HG03575 (cell line): ENCODE measurements around the gene MPV17L2.

Source experiments
- ATAC-seq: cut with Tn5 transposase; IDR thresholded peaks from one replicate; pipeline ENCODE4 v1.9.1; 2021; ENCODE audit not compliant: unreplicated experiment, insufficient number of reproducible peaks, low FRiP score; ENCODE audit errors: extremely low read depth

MPV17L2 gene

GRCh38 chr19:18227781-18228271 is 34.8 kb downstream of the MPV17L2 start:
- no peak for ATAC-seq

DNA sequence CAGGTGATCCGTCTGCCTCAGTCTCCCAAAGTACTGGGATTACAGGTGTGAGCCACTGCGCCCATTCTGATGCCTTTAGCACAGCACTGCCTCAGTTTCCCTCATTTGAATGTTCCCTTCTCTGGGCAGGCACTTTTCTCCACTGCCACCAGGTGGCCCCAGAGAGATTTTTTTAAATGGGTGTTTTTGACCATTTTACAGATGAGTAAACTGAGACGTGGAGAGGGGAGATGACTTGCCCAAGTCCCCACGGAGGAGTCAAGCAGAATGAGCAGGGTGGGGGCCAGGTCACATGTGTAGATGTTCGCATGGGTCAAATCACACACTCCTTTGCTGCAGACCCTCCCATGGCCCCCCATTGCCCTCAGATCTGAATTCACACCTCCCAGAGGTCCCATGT is 36.5 kb downstream of the MPV17L2 start:
- ATAC-seq, result no peak

GRCh38 chr19:18229915-18230314 is 36.9 kb downstream of the MPV17L2 start:
- no peak for ATAC-seq

DNA sequence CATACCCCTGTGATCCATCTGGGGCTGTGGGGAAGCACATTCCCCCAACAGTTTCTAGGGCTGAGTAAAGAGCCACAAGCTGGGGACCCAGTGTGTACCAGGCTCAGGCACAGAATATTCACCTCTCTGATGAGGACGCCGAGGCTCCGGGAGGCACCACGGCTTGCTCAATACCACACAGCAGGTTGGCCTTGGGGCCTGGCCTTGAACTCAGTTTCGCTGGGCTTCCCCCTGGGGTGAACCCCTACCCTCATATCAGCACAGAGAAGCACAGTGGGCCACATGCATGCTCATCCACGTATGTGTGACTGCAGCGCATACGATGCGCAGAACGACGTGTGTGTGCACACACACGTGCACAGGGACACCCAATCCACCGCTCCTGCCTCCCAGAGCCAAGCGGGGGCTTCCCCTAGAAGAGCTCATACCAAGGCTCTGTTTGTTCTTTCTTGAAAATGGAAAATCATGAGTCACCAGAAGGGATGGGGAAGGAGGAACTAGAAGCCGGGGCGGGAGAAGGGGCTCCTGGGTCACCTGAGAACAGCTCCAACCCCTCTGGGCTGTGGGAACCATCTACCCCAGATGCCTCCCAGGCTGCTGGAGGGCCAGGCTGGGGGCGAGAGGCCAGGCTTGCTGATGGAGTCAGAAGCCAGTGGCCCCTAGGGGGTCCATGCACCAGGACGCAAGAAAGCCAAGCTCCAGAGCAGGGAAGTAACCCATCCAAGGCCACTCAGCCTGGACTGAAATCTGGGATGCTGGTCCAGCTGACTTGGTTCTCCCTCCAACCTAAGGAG is 38.1 kb downstream of the MPV17L2 start:
- ATAC-seq, result no peak

GRCh38 chr19:18231775-18232174 is 38.8 kb downstream of the MPV17L2 start:
- no peak for ATAC-seq

- ATAC-seq, result no peak
Measured at GRCh38 chr19:18232540-18233223, 39.7 kb downstream of the MPV17L2 start.

DNA sequence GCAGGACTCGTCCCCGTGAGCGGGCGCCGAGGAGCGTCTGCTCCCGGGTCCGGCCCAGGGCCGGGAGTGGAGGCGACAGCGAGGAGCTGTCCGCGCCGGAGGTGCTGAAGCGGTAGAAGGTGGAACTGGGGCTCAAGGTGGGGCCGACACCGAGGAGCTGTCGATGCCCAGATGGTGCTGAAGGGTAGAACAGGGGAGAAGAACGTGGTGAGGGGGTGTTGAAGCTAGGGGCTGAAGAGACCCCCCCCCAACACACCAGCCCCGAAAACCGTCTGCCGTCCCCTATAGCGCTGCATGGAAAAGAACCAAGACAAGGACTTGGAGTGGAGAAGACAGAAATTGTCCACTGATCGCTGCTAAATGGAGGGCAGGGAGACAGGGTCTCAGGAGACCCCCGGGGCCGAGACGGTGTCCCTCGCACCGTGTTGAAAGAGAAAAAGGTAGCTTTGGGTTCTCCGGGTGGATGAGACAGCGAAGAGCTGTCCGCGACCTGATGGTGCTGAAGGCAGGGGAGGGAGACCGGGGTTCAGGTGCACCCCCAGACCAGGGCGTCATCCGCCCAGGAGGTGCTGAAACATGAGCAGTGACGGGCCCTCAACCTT is 40.3 kb downstream of the MPV17L2 start:
- no peak for ATAC-seq

DNA sequence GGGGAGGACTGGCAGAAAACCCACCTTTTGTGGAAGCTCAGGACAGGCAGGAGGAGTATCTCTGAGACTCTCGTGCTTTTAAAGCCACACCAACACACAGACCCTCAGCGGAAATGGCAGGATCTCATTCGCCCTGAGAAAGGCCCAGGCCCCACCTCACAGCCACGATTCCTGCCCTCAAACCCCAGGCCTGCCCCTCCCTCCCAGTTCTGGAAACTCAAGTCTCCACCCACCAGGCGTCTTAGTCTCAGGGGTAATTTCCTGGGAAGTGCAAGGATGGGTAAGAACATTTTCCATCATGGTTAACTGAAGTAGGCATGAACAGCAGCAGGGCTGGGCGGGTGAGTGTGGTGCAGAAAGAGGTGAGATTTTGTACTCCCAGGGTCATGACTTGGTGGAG is 41.2 kb downstream of the MPV17L2 start:
- ATAC-seq, result no peak

GRCh38 chr19:18239303-18239702 is 46.3 kb downstream of the MPV17L2 start:
- ATAC-seq, result no peak

- ATAC-seq, result no peak
Measured at GRCh38 chr19:18245297-18245696, 52.3 kb downstream of the MPV17L2 start.
